Neural cell (in vitro differentiated cells): ENCODE measurements around the gene IGFBPL1. TPM values are rescaled to one million over a fixed set of nuclear protein-coding genes. Genes with fewer than 3 reads are reported as not detected.

Source experiments
- H2AFZ ChIP-seq: fragments of 200-600, 300-800 bp; sonication (generic), shearing (Covaris generic); 2 replicates; pipeline ENCODE4 v1.6.0; 2014; ENCODE audit warnings: low read depth, mild to moderate bottlenecking, antibody characterized with exemption, low read length, moderate library complexity
- H3F3A ChIP-seq: fragments of 200-600 bp; shearing (Covaris generic); 2 replicates; pipeline ENCODE4 v1.6.1; 2016; ENCODE audit warnings: mild to moderate bottlenecking, moderate library complexity, mixed read lengths, antibody characterized with exemption, low read length; ENCODE audit not compliant: insufficient read depth, poor library complexity, severe bottlenecking
- H3K27ac ChIP-seq: fragments of 200-600, 300-800 bp; sonication (generic), shearing (Covaris generic); 2 replicates; pipeline ENCODE4 v1.5.1; 2014; ENCODE audit warnings: mild to moderate bottlenecking, low read length, moderate library complexity
- H3K27me3 ChIP-seq: fragments of 300-800, 200-600 bp; sonication (generic), shearing (Covaris generic); 2 replicates; pipeline ENCODE4 v1.6.0; 2014; ENCODE audit warnings: mild to moderate bottlenecking, low read depth, low read length, moderate library complexity; ENCODE audit not compliant: insufficient read depth
- H3K36me3 ChIP-seq: fragments of 300-800, 200-600 bp; sonication (generic), shearing (Covaris generic); 2 replicates; pipeline ENCODE4 v1.5.1; 2014; ENCODE audit warnings: mild to moderate bottlenecking, antibody characterized with exemption, low read length, moderate library complexity; ENCODE audit not compliant: insufficient read depth
- H3K4me2 ChIP-seq: fragments of 300-800, 200-600 bp; sonication (generic), shearing (Covaris generic); 2 replicates; pipeline ENCODE4 v1.6.0; 2014; ENCODE audit warnings: mild to moderate bottlenecking, low read length
- H3K4me3 ChIP-seq: fragments of 300-800, 200-600 bp; sonication (generic), shearing (Covaris generic); 2 replicates; pipeline ENCODE4 v1.5.1; 2014; ENCODE audit warnings: mild to moderate bottlenecking, low read length, moderate library complexity
- H3K79me2 ChIP-seq: fragments of 200-600 bp; shearing (Covaris generic); replicated peaks from 2 replicates; pipeline ENCODE4 v1.6.0; 2014; ENCODE audit warnings: mild to moderate bottlenecking, low read length, moderate library complexity; ENCODE audit not compliant: insufficient read depth
- H3K9ac ChIP-seq: fragments of 300-800, 200-600 bp; sonication (generic), shearing (Covaris generic); 2 replicates; pipeline ENCODE4 v1.6.1; 2016; ENCODE audit warnings: mild to moderate bottlenecking, low read length, mixed read lengths
- H3K9me2 ChIP-seq: fragments of 200-600 bp; shearing (Covaris generic); 2 replicates; pipeline ENCODE4 v1.6.1; 2016; ENCODE audit warnings: mild to moderate bottlenecking, low read length, mixed read lengths; ENCODE audit not compliant: insufficient read depth
- H3K9me3 ChIP-seq: fragments of 200-600, 300-800 bp; sonication (generic), shearing (Covaris generic); 2 replicates; pipeline ENCODE4 v1.6.1; 2016; ENCODE audit warnings: mild to moderate bottlenecking, mixed run types, low read length, moderate library complexity, mixed read lengths
- H4K20me1 ChIP-seq: fragments of 200-600 bp; shearing (Covaris generic); 2 replicates; pipeline ENCODE4 v1.6.1; 2016; ENCODE audit warnings: mild to moderate bottlenecking, mixed run types; ENCODE audit not compliant: insufficient read depth
- EP300 ChIP-seq: fragments of 450-650 bp; conservative IDR thresholded peaks from 2 replicates; pipeline ENCODE4 v1.6.1; 2014; ENCODE audit warnings: antibody characterized with exemption, mild to moderate bottlenecking, moderate library complexity; ENCODE audit not compliant: poor library complexity, severe bottlenecking
- EZH2 ChIP-seq: fragments of 200-600, 300-800 bp; shearing (Covaris generic), sonication (generic); IDR thresholded peaks from 2 replicates; pipeline ENCODE4 v1.6.1; 2014; ENCODE audit warnings: antibody characterized with exemption, low read length, borderline replicate concordance, mild to moderate bottlenecking; ENCODE audit not compliant: insufficient read depth, poor library complexity, severe bottlenecking
- MXI1 ChIP-seq: fragments of 450-650 bp; conservative IDR thresholded peaks from 2 replicates; pipeline ENCODE4 v1.6.1; 2014; ENCODE audit warnings: antibody characterized with exemption, mild to moderate bottlenecking; ENCODE audit not compliant: poor library complexity, severe bottlenecking
- POLR2AphosphoS5 ChIP-seq: IDR thresholded peaks from 2 replicates; pipeline ENCODE4 v1.6.1; 2012
- RAD21 ChIP-seq: fragments of 450-650 bp; conservative IDR thresholded peaks from 2 replicates; pipeline ENCODE4 v1.6.1; 2014; ENCODE audit warnings: antibody characterized with exemption, mild to moderate bottlenecking, moderate library complexity
- REST ChIP-seq: IDR thresholded peaks from 2 replicates; pipeline ENCODE4 v1.6.1; 2012; ENCODE audit warnings: borderline replicate concordance
- SMC3 ChIP-seq: fragments of 450-650 bp; conservative IDR thresholded peaks from 2 replicates; pipeline ENCODE4 v1.6.1; 2014; ENCODE audit warnings: antibody characterized with exemption, mild to moderate bottlenecking, moderate library complexity; ENCODE audit not compliant: poor library complexity
- TAF1 ChIP-seq: IDR thresholded peaks from 2 replicates; pipeline ENCODE4 v1.6.1; 2012; ENCODE audit warnings: low read depth
- polyA plus RNA-seq: library from polyadenylated mRNA; depleted of rRNA; stranded (reverse); fragments of >200 nt; gene quantifications from 2 replicates; pipeline ENCODE4 v1.2.3, GENCODE V29; 2014
- TF ChIP-seq, protein P1 (sequence below): fragments of 450-650 bp; IDR thresholded peaks from 2 replicates; pipeline ENCODE4 v1.5.1; 2014; ENCODE audit warnings: antibody characterized with exemption, mild to moderate bottlenecking, moderate library complexity; ENCODE audit not compliant: poor library complexity, severe bottlenecking

Gene IGFBPL1
- polyA plus RNA-seq, 1 donor from 2014 or later: 372 TPM

DNA sequence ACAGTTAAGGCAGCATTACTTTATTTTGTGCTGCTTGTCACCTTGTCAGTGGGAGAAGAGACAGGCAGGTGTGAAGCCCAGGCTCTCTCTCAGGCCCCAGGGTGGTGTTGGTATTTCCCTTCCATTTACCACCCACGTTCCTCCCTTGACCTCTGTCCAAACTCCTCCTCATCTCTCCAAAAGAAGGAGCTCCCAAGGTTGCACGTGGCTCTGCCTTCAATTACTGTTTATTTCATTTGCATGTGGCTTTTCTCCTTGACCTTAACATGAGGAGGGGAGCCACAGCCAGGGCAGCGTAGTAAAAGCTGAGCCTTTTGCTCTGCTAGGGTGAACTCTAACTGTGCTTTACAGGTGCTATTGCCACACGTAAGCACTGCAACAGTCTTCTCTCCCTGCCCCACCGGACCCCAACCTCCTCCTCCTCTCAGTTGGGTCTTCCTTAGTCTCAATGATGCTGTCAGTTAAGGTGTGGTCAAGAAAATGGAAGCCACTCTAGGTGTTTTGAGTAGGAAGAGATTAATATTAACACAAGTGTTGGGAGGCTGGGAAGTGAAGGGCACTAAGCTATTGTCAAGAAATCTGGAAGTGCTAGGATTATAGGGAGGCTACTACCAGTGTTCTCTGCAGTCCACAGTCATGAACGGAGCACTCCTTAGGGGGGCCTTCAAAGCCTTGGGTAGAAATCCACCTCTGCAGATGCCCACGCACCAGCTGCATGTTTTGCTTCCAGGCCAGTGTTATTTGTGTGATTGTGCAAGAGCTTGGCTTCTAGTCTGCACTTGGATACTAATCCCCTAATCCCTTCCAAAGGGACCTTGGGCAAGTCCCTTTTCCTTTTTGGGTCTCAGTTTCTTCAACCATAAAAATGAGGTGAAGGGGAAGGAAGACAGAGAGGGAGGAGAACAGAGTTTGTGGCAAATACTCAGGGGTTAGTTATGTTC lies 35.7 kb downstream of the IGFBPL1 start:
- Histone ChIP-seq H3K27me3 (no peaks in the 10 kb centered on the region), H3K9me2 (no peaks in the 10 kb centered on the region), H3K36me3 (no peaks in the 10 kb centered on the region), H2AFZ (no peak overlapping the region), H3F3A (no peaks in the 10 kb centered on the region), H3K9ac (no peak overlapping the region), H3K79me2 (peaks cover 5% of the 10 kb centered on the region), H3K4me2 (no peak overlapping the region), H3K4me3 (no peak overlapping the region), H4K20me1 (no peaks in the 10 kb centered on the region), H3K9me3 (no peaks in the 10 kb centered on the region), H3K27ac (no peak overlapping the region)
- no peak for TF ChIP-seq RAD21
- TF ChIP-seq SMC3: no peak
- no peak for TF ChIP-seq POLR2AphosphoS5
- no peak for TF ChIP-seq TAF1
- TF ChIP-seq MXI1: no peak
- no peak for TF ChIP-seq REST
- TF ChIP-seq EZH2: no peak
- TF ChIP-seq, protein P1, sequence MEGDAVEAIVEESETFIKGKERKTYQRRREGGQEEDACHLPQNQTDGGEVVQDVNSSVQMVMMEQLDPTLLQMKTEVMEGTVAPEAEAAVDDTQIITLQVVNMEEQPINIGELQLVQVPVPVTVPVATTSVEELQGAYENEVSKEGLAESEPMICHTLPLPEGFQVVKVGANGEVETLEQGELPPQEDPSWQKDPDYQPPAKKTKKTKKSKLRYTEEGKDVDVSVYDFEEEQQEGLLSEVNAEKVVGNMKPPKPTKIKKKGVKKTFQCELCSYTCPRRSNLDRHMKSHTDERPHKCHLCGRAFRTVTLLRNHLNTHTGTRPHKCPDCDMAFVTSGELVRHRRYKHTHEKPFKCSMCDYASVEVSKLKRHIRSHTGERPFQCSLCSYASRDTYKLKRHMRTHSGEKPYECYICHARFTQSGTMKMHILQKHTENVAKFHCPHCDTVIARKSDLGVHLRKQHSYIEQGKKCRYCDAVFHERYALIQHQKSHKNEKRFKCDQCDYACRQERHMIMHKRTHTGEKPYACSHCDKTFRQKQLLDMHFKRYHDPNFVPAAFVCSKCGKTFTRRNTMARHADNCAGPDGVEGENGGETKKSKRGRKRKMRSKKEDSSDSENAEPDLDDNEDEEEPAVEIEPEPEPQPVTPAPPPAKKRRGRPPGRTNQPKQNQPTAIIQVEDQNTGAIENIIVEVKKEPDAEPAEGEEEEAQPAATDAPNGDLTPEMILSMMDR: no peak
- no peak for TF ChIP-seq EP300

- no peaks in the 10 kb centered on the region for H3K9me2 ChIP-seq
- H3K9me3 ChIP-seq: no peaks in the 10 kb centered on the region
- H3F3A ChIP-seq: no peaks in the 10 kb centered on the region
- H3K36me3 ChIP-seq: no peaks in the 10 kb centered on the region
- TF ChIP-seq EP300 (no peak), EZH2 (no peak), POLR2AphosphoS5 (no peak), MXI1 (no peak), TAF1 (no peak), RAD21 (no peak), REST (no peak), SMC3 (no peak)
- TF ChIP-seq, protein P1: no peak
- no peak overlapping the region for H2AFZ ChIP-seq
- H3K9ac ChIP-seq: no peak overlapping the region
- no peak overlapping the region for H3K4me2 ChIP-seq
- no peak overlapping the region for H3K27ac ChIP-seq
- no peaks in the 10 kb centered on the region for H3K27me3 ChIP-seq
- no peaks in the 10 kb centered on the region for H3K79me2 ChIP-seq
- H3K4me3 ChIP-seq: no peak overlapping the region
- H4K20me1 ChIP-seq: no peaks in the 10 kb centered on the region
Observed at GRCh38 chr9:38387751-38388150, 36.5 kb downstream of the IGFBPL1 start.
